Measurements from ENCODE around the gene SLC9A9. TPM values are rescaled to one million over a fixed set of nuclear protein-coding genes. Genes with fewer than 3 reads are reported as not detected.

SLC9A9 gene
- polyA plus RNA-seq, 1 donor (not counting 4 experiments of a cell fraction or from before 2014, with no cell fraction given) = 5.2 TPM

- Histone ChIP-seq H3K36me3 (ENCODE audit: control insufficient read depth in 2 of 2, extremely low read depth in 1 of 2, insufficient read depth in 2 of 2, low read length in 2 of 2) (no peaks in the 10 kb centered on the region), H3K9me3 (ENCODE audit: control insufficient read depth, low read depth, low read length) (no peaks in the 10 kb centered on the region), H3K27ac (ENCODE audit: control insufficient read depth, insufficient read depth, low read length) (no peak overlapping the region), H3K4me3 (ENCODE audit: control insufficient read depth in 2 of 3, extremely low read depth in 1 of 3, insufficient read depth in 2 of 3, low read depth in 1 of 3, low read length in 3 of 3) (no peak overlapping the region), H3K9me1 (ENCODE audit: control insufficient read depth, extremely low read depth, insufficient read depth, low read length) (no peaks in the 10 kb centered on the region), H2AFZ (ENCODE audit: control insufficient read depth, low read length) (no peak overlapping the region), H3K4me2 (ENCODE audit: control insufficient read depth, extremely low read depth, insufficient read depth, low read depth, low read length) (no peak overlapping the region), H3K9ac (ENCODE audit: control insufficient read depth, extremely low read depth, insufficient read depth, low read length) (no peak overlapping the region), H3K79me2 (ENCODE audit: control insufficient read depth, insufficient read depth, low read length) (no peaks in the 10 kb centered on the region), H4K20me1 (ENCODE audit: control insufficient read depth, extremely low read depth, insufficient read depth, low read length) (no peaks in the 10 kb centered on the region), H3K27me3 (ENCODE audit: control insufficient read depth, extremely low read depth, insufficient read depth, low read length) (peaks cover 9% of the 10 kb centered on the region), H3K4me1 (ENCODE audit: control insufficient read depth, extremely low read depth, insufficient read depth, low read length) (no peaks in the 10 kb centered on the region)
- TF ChIP-seq EZH2 (IDR thresholded peaks at IDR 0.05; ENCODE audit: low read length) (no peak), CTCF (optimal IDR thresholded peaks at IDR 0.05 in 1 of 3, IDR thresholded peaks at IDR 0.05 in 1 of 3, conservative IDR thresholded peaks at IDR 0.05 in 1 of 3; ENCODE audit: extremely low read depth in 1 of 3, insufficient read depth in 2 of 3, low read length in 3 of 3) (no peak)
- dilution Hi-C loops (cut with MboI; ENCODE audit: extremely low pct_ligation_motif_present, low sequenced_read_pairs) = no loop called here
- FAIRE-seq (no peak), DNase-seq (ENCODE audit: low read depth, low spot score) (no peak)
Observed at GRCh38 chr3:143287403-143287802, 560.9 kb downstream of the SLC9A9 start.

GRCh38 chr3:143286392-143287010, 561.8 kb downstream of the SLC9A9 start:
- Histone ChIP-seq H3K4me3 (ENCODE audit: control insufficient read depth in 2 of 3, extremely low read depth in 1 of 3, insufficient read depth in 2 of 3, low read depth in 1 of 3, low read length in 3 of 3) (no peak overlapping the region), H3K9me3 (ENCODE audit: control insufficient read depth, low read depth, low read length) (no peaks in the 10 kb centered on the region), H3K9ac (ENCODE audit: control insufficient read depth, extremely low read depth, insufficient read depth, low read length) (no peak overlapping the region), H3K4me1 (ENCODE audit: control insufficient read depth, extremely low read depth, insufficient read depth, low read length) (no peaks in the 10 kb centered on the region), H3K4me2 (ENCODE audit: control insufficient read depth, extremely low read depth, insufficient read depth, low read depth, low read length) (no peak overlapping the region), H3K27me3 (ENCODE audit: control insufficient read depth, extremely low read depth, insufficient read depth, low read length) (peaks cover 9% of the 10 kb centered on the region), H2AFZ (ENCODE audit: control insufficient read depth, low read length) (no peak overlapping the region), H3K79me2 (ENCODE audit: control insufficient read depth, insufficient read depth, low read length) (no peaks in the 10 kb centered on the region), H3K27ac (ENCODE audit: control insufficient read depth, insufficient read depth, low read length) (no peak overlapping the region), H4K20me1 (ENCODE audit: control insufficient read depth, extremely low read depth, insufficient read depth, low read length) (no peaks in the 10 kb centered on the region), H3K36me3 (ENCODE audit: control insufficient read depth in 2 of 2, extremely low read depth in 1 of 2, insufficient read depth in 2 of 2, low read length in 2 of 2) (no peaks in the 10 kb centered on the region), H3K9me1 (ENCODE audit: control insufficient read depth, extremely low read depth, insufficient read depth, low read length) (no peaks in the 10 kb centered on the region)
- dilution Hi-C loops (cut with MboI; ENCODE audit: extremely low pct_ligation_motif_present, low sequenced_read_pairs) = no loop called here
- TF ChIP-seq EZH2 (IDR thresholded peaks at IDR 0.05; ENCODE audit: low read length) = no peak
- no peak for TF ChIP-seq CTCF (optimal IDR thresholded peaks at IDR 0.05 in 1 of 3, IDR thresholded peaks at IDR 0.05 in 1 of 3, conservative IDR thresholded peaks at IDR 0.05 in 1 of 3; ENCODE audit: extremely low read depth in 1 of 3, insufficient read depth in 2 of 3, low read length in 3 of 3)
- no peak for DNase-seq (ENCODE audit: low read depth, low spot score)
- FAIRE-seq = no peak

Data from keratinocyte (primary cell).